ENCODE data around the gene RAET1L.
"Not testable (repeated sequence)": the region's sequence is repeated elsewhere in the genome, so short reads cannot be mapped to it uniquely, and the experiment has no call there.

Gene RAET1L

DNA sequence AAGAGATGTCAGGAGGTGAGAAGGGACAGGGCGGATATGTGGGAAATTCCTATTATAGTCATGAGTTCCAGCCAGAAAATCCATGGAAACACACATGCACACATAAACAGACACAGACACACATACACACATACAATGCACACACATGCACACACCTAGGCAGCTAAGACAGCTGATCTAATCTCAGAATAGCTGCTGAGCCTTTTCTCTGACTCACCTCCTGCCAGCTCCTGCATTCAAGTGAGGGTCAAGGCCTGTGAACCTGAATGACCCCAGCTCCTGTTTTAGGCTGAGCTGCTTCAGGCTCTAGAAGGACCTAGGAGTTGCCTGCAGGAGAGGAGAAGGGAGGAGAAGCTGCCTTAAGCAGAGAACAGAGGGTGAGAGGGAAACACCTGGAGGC, 21.6 kb upstream of the RAET1L start:
- H3K27ac ChIP-seq: no peak overlapping the region
- DNase-seq (ENCODE audit: low read depth, low spot score): no peak

DNA sequence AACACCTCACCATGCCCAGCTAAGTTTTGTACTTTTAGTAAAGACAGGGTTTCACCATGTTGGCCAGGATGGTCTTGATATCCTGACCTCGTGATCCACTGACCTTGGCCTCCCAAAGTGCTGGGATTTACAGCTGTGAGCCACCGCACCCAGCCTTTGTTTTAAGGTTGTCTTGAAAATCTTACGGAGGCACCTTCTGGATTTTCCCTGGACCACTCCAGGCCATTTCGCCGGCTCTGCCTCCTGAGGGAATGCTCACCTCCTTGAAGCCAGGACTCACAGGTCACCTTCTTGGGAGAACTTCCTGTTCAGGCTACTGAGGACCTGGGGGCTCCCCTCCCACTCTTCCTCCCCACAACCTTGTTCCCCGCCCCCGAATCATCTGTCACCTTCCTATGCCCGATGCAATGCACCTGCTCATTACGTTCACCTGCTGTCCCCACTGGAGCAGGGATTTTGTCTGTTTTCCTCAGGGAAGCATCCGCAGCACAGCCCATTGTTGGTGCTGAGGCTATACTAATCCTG, 19.4 kb upstream of the RAET1L start:
- H3K27ac ChIP-seq: no peak overlapping the region
- no peak for DNase-seq (ENCODE audit: low read depth, low spot score)

- no peak for DNase-seq (ENCODE audit: low read depth, low spot score)
- no peak overlapping the region for H3K27ac ChIP-seq
Measured at GRCh38 chr6:150043501-150044412, 18.4 kb upstream of the RAET1L start.

DNA sequence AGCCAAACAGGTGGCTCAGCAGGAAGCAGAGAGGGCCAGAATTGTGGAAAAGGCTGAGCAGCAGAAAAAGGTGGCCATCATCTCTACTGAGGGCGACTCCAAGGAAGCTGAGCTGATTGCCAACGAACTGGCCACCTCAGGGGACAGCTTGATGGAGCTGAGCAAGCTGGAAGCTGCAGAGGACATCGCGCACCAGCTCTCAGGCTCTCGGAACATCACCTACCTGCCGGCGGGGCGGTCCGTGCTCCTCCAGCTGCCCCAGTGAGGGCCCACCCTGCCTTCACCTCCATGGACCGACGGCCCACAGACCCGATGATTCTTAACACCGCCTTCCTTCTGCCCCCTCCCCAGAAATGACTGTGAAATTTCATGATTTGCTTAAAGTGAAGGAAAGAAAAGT, 17.8 kb upstream of the RAET1L start:
- no peak overlapping the region for H3K27ac ChIP-seq
- DNase-seq (ENCODE audit: low read depth, low spot score): no peak

DNA sequence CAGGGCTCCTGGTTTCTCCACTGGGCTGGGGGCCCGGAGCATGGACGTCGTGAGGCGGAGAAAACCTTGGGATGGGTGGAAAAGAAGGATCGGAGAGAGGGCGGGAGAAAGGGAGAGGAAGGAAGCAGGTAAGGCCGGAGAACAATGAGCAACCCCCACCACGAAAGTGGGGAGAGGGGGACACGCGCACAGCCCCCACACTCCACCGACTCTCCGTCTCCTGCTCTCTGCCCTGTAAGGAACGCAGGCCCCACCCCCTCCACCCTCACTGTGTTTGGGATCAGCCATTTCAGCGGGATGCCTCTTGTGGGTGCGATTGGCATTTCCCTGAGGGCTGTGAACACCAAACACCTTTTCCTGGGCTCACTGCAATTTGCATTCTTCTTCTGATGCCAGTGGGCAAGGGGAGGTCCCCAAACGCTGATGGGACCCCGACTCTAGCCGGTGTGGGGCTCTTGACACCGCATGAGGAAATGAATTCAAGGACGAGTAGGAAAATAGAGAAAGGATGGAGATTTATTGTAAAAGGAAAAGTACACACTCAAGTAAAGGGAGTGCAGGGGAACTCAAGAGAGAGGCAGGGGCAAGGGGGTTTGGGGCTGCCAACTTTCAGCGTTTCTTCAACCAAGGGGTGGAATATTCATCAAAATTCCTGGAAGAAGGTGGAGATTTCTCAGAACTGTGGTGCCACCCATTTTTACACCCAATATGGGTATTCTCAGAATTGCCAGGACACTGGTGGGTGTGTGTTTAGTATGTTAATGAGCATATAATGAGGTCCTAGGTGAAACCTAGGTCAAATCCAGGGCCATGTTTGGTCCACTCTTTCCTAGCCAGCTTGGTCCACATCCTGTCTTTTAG, 13.1 kb upstream of the RAET1L start:
- DNase-seq (ENCODE audit: low read depth, low spot score): no peak
- no peak overlapping the region for H3K27ac ChIP-seq

DNA sequence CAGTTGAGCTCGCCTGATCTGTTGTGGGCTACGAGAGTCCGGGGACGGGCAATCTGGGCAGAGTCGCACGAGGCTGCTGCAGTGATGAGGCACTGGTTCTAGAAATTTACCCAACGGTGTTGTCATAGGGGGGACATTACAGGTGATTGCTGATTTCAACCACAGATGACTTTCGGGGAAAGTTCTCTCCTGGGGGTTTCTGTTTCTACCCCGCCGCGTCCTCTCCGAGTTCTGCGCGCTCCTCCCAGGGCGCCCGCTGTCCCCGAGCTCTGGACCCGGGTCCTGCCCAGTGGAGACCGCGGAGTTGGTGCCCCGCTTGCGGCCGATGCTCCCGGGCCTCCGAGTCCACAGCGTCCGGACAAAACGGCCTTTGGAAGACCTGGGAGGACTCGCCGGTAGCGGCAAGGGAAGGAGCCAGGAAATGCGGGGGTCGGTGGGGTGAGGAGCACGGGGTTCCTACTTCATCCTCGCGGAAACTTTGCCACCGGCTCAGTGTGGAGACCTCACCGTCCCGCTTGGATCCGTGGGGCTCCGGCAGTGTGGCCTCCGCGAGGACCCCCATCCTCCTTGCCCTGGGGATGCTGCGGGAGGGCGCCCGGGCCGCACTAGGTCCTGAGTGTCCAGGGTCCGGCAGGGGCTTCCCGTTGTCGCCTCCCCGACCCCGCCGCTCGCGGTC, 12.3 kb upstream of the RAET1L start:
- DNase-seq (ENCODE audit: low read depth, low spot score): no peak
- H3K27ac ChIP-seq: no peak overlapping the region

DNA sequence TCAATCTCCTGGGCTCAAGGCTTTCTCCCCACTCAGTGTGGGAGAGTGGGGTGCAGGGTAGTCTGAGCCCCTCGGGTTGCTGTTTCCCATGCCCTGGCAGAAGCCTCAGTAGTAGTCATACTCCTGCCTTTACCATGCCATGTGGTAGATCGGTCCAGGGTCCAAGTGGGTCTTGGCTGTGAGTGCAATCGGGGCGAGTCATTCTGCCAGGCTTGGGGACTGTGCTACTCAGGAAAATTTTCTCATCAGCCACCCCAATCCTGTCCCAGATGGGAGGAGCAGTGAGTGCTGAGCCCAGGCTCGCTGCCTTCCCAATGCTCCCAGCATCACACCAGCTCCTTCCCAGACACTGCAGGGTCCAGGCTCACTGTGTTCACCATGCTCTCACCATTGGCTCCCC, 10.7 kb upstream of the RAET1L start:
- no peak for DNase-seq (ENCODE audit: low read depth, low spot score)
- H3K27ac ChIP-seq: no peak overlapping the region

DNA sequence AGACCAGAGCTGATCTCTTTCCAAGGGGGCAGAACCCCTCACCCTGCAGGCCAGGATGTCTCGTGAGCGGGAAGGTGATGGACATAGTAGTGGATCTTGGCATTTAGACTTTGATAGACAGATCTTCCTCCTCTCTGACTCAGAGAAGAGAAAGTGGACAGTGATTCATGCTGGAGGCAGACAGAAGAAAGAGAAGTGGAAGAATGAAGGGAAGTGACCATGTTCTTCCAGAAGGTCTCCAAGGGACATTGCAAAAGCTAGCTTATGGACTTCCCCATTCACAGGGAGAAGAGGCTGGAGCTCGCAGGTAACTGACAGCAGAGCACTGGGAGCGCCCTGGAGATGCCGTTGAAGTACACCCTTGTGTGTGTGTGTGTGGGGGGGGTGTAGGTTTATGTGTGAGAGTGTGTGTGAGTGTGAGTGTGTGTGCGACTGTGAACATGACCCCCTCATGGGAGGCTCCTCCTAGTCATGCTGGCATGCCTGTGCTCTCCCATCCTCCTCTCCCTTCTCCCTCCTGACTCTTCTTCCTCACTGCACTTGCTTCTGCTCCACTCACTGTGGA, 8.0 kb upstream of the RAET1L start:
- H3K27ac ChIP-seq: no peak overlapping the region

DNA sequence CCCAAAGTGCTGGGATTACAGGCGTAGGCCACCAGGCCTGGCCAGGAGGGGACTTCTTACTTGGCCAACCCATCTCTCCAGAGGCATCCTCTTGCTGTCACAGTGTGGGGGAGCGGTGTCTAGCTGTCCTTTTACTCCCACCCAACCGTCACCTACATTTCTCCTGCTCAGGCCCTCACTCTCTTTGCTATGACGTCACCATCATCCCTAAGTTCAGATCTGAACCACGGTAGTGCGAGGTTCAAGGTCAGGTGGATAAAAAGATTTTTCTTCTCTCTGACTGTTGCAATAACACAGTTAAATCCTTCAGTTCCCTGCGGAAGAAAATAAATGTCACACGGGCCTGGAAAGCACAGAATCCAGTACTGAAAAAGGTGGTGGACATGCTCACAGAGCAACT, 7.3 kb upstream of the RAET1L start:
- no peak for DNase-seq (ENCODE audit: low read depth, low spot score)
- H3K27ac ChIP-seq: no peak overlapping the region

More for the DNA sequence above, 8.0 kb upstream of the RAET1L start:
- DNase-seq (ENCODE audit: low read depth, low spot score): no peak

DNA sequence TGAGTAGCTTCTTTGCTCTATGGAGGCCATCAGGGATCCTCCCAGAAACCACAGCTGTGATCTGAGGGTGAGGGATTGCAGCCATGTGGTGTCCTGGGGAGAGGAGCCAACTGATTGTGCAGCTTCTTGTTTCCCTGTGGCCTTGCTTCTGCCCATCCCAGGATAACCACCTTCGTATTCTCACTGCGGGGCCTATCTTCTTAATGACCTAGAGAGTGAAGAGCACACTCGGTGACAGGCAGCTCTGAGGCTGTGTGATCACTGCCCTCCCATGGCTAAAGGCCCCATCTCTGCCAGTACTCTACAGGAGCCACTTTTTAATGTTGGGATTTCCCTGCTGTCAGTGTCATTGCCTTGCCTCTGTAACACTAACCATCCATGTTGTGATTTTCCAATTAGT, 5.3 kb upstream of the RAET1L start:
- DNase-seq (ENCODE audit: low read depth, low spot score): no peak
- H3K27ac ChIP-seq: no peak overlapping the region

DNA sequence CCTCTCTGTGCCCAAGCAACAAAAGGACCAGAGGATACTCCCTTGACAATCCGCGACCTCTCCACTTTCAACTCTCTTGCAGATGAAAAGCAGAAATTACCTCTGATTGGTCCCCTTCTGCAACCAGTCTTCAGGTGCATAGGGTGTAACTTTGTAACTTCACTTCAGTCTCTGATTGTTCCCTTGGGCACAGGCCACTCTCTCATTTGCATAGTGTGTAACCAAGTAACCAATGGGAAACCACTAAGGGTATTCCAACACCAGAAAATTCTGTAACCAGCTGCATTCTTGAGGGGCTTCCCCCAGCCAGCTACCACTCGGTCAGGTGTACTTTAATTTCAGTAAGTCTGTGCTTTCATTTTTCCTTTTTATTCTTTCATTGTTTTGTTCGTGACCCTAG, 4.4 kb upstream of the RAET1L start:
- no peak for DNase-seq (ENCODE audit: low read depth, low spot score)
- H3K27ac ChIP-seq: no peak overlapping the region

- H3K27ac ChIP-seq: no peak overlapping the region
- DNase-seq (ENCODE audit: low read depth, low spot score): no peak
Measured at GRCh38 chr6:150029276-150029675, 3.9 kb upstream of the RAET1L start.

GRCh38 chr6:150028799-150029198, 3.5 kb upstream of the RAET1L start:
- no peak overlapping the region for H3K27ac ChIP-seq
- DNase-seq (ENCODE audit: low read depth, low spot score): no peak

DNA sequence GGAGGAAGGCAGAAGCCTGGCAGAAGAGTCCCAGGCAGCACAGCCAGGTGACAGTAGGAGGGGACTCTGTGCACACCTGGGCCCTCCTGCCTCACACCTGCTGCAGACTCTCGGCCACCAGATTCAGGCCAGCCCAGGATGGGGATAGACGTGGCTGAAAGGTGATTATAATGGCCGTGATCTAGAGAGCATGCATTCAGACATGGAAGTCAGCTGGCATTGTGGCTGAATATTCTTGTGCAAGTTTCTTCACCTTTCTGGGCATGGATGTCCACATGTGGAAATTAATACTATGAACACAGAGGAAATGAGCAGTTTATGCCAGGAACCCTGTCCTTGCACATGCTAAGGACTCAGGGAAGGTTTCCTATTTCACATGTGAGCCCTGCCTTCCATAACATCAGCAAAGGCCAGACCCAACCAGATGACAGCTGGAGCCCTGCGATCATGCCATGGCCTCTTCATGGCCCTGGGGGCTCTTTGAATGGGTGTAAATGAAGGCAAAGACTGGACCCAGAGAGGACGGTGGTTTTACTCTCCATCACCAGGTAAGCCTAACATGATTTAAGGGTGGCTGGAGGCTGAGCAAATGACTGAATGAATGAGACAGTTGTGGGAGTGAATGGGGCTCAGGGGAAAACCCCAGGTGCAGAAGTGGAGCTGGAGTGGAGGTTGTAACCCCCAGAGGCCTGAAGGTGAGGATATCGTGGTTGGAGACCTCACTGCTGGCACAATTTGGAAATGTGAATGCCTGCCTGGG, 2.7 kb upstream of the RAET1L start:
- no peak for DNase-seq (ENCODE audit: low read depth, low spot score)
- no peak overlapping the region for H3K27ac ChIP-seq

- DNase-seq (ENCODE audit: low read depth, low spot score): no peak
- no peak overlapping the region for H3K27ac ChIP-seq
Measured at GRCh38 chr6:150026976-150027805, 1.9 kb upstream of the RAET1L start.

DNA sequence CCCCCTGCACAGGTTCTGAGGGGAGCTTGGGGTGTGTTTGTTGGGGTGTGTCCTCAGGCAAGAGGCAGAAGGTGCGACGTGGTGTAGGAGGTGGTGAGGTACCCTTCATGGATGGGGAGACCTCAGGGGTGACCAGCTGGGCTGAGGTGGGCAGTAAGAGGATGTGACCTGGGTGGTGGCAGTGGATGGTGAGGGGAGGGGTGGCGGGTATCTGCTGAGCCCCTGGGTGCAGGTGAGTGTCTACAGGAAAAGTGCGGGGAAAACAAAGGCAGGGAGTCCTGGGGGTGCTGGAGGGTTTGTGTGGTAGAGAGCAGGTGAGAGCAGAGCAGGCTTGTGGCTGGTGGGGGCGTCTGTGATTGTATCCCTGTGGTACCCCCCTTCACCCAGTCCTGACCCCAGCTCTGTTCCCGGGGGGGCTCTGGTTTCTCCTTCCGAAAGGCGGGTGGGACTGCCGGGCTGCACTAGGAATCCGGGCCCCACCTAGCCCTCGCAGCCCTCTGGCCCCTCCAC, 631 bp downstream of the RAET1L start:
- peak overlapping the region; percentile 45 for H3K27ac ChIP-seq
- no peak for DNase-seq (ENCODE audit: low read depth, low spot score)

DNA sequence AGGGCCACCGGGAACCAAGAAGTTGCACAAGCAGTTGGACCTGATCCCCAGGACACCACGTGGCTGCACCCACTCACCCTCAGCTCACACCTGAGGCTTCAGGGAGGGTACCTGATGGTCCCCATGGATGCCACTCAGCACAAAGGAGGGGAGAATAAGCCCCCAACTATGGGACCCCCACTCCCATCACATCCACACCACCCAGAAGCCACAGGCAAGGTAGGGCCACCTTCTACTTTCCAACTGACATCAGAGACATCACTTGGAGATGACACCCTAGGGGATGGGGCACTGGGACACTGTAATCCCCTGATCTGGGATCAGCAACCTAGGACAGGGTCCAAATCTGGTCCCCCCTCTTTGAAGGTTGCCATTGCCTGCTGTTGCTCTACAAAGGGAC, 1.3 kb downstream of the RAET1L start:
- not testable (repeated sequence) for DNase-seq (ENCODE audit: low read depth, low spot score); H3K27ac ChIP-seq

- not testable (repeated sequence) for H3K27ac ChIP-seq; DNase-seq (ENCODE audit: low read depth, low spot score)
Measured at GRCh38 chr6:150021870-150022269, 3.5 kb downstream of the RAET1L start.

Data from epithelial cell of prostate (primary cell).